Activated naive CD4-positive, alpha-beta T cell treated with anti-CD3 and anti-CD28 coated beads, Interleukin-2, amount 50 U/mL, for 72 hours (primary cell): Measurements from ENCODE around the gene C15orf39. TPM values are rescaled to one million over a fixed set of nuclear protein-coding genes. Genes with fewer than 3 reads are reported as not detected.
"Not testable (repeated sequence)": the region's sequence is repeated elsewhere in the genome, so short reads cannot be mapped to it uniquely, and the experiment has no call there.

ENCODE experiments used
- ATAC-seq, 2 donors: fragments of 150-1000 bp; cut with Tn5 transposase; 2 replicates each; pipeline ENCODE4 v1.10.0; 2021; ENCODE audit warnings: mild to moderate bottlenecking in 2 of 2, moderate library complexity in 2 of 2
- DNase-seq, 2 donors: peaks; one replicate each; pipeline ENCODE4 v3.0.0; 2021 to 2022; ENCODE audit warnings: low spot score in 2 of 2
- H3K27ac Mint-ChIP-seq, 2 donors: one replicate each; pipeline ENCODE4 v1.8.0; 2022; ENCODE audit warnings: mild to moderate bottlenecking in 2 of 2, mixed read lengths in 2 of 2
- H3K36me3 Mint-ChIP-seq, 2 donors: one replicate each; pipeline ENCODE4 v1.8.0; 2022; ENCODE audit warnings: mixed read lengths in 2 of 2
- H3K9me3 Mint-ChIP-seq, 2 donors: one replicate each; pipeline ENCODE4 v1.8.0; 2022; ENCODE audit warnings: mixed read lengths in 2 of 2
- total RNA-seq, 2 donors: library from RNA; stranded (reverse); gene quantifications; one replicate each; pipeline ENCODE4 v1.2.3, GENCODE V29; 2022

The C15orf39 gene
- total RNA-seq, 2 donors from 2014 or later = 17.5 to 22.8 TPM

GRCh38 chr15:75214293-75215096 is 12.8 kb downstream of the C15orf39 start:
- ATAC-seq (no peak), DNase-seq (no peak)
- peak overlapping the region in 1 of 2 donors; percentile 79 for H3K27ac Mint-ChIP-seq
- H3K36me3 Mint-ChIP-seq = peaks cover 0 to 4% of the 10 kb centered on the region in 2 donors
- H3K9me3 Mint-ChIP-seq = no peaks in the 10 kb centered on the region

DNA sequence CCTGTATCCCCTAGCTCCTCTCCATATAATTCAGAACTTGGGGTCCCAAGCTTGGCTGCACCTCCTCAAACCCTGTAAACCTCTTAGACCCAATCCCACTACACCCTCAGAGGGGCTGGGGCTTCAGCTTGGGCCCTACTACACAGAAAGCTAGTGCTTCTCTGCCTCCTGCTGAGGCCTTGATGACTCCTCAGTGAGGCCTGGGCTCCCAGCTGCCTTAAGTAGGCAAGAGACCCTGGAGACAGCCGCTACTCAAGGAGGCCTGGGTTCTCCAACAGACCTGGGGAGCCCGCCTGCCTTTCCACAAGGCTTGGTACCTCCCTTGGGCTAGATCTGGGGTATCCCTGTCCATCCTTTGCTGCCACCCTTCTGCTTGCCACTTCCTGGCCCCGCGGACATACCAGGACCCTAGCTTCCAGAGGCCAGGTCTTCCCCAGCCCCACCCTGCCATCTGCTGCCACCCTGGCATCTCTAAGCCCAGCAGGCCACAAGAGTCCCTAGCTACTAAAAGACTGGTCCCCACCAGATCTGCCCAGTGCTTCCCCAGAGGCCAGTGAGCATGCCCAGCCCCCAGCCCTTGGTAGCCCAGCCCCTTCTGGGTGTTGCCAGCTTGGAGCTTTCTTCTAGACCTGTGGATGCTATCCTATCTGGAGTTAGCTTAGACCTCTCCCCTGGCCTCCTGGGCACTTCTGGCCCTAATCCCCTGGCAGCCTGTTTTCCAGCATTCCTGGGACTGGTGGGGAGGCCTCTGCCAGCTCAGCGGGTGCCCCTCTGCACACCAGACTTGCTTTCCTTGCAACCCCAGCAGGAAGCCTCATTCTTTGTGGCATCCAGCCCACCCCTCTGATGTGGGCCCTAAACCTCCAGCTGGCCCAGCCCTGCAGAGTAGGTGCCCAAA is 13.7 kb downstream of the C15orf39 start:
- peak in 1 of 2 donors; percentile 14 for ATAC-seq
- no peak for DNase-seq
- no peaks in the 10 kb centered on the region for H3K9me3 Mint-ChIP-seq
- H3K27ac Mint-ChIP-seq = peak overlapping the region; percentile 68 to 79
- H3K36me3 Mint-ChIP-seq = no peaks in the 10 kb centered on the region

GRCh38 chr15:75217012-75217411 is 15.3 kb downstream of the C15orf39 start:
- ATAC-seq = no peak
- no peak for DNase-seq
- Mint-ChIP-seq H3K9me3 (no peaks in the 10 kb centered on the region), H3K27ac (peak overlapping the region; percentile 79 to 92), H3K36me3 (no peaks in the 10 kb centered on the region)

- not testable (repeated sequence) for H3K9me3 Mint-ChIP-seq, ATAC-seq, H3K36me3 Mint-ChIP-seq, DNase-seq
- H3K27ac Mint-ChIP-seq = peak overlapping the region in 1 of 2 donors; percentile 92
These were observed 15.9 kb downstream of the C15orf39 start for GRCh38 chr15:75217574-75217973.

- H3K9me3 Mint-ChIP-seq, H3K36me3 Mint-ChIP-seq, H3K27ac Mint-ChIP-seq, DNase-seq, ATAC-seq: not testable (repeated sequence)
These were observed 17.8 kb downstream of the C15orf39 start for GRCh38 chr15:75219507-75219929.

GRCh38 chr15:75223688-75224087 is 22.0 kb downstream of the C15orf39 start:
- Mint-ChIP-seq H3K27ac (peak overlapping the region in 1 of 2 donors; percentile 55), H3K9me3 (no peaks in the 10 kb centered on the region), H3K36me3 (no peaks in the 10 kb centered on the region)
- peak in 1 of 2 donors; percentile 10 for ATAC-seq
- no peak for DNase-seq

- Mint-ChIP-seq H3K27ac (peak overlapping the region in 1 of 2 donors; percentile 55), H3K9me3 (no peaks in the 10 kb centered on the region), H3K36me3 (no peaks in the 10 kb centered on the region)
- DNase-seq = no peak
- no peak for ATAC-seq
These were observed 22.6 kb downstream of the C15orf39 start for GRCh38 chr15:75224281-75224680.

GRCh38 chr15:75225102-75225836 is 23.6 kb downstream of the C15orf39 start:
- DNase-seq, H3K36me3 Mint-ChIP-seq, H3K27ac Mint-ChIP-seq, H3K9me3 Mint-ChIP-seq, ATAC-seq: not testable (repeated sequence)

- Mint-ChIP-seq H3K27ac (no peak overlapping the region), H3K9me3 (no peaks in the 10 kb centered on the region), H3K36me3 (no peaks in the 10 kb centered on the region)
- ATAC-seq (no peak), DNase-seq (no peak)
These were observed 24.5 kb downstream of the C15orf39 start for GRCh38 chr15:75225951-75226732.

DNA sequence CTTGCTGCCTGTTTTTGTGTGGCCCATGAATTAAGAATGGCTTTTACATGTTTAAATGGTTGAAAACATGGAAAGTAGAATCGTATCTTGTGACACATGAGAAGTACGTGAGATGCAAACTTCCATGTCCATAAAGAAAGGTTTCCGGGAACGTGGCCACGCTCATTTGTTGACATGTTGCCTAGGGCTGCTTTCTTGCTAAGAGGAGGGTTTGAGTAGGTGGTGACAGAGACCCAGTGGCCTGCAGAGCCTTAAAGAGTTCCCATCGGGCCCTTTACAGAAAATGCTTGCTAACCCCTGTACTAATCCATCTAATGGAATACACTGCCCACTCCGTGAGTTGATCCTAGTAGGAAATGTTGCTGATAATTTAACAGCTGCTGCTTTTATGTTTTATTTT is 25.4 kb downstream of the C15orf39 start:
- not testable (repeated sequence) for H3K27ac Mint-ChIP-seq, DNase-seq, H3K9me3 Mint-ChIP-seq, H3K36me3 Mint-ChIP-seq, ATAC-seq

DNA sequence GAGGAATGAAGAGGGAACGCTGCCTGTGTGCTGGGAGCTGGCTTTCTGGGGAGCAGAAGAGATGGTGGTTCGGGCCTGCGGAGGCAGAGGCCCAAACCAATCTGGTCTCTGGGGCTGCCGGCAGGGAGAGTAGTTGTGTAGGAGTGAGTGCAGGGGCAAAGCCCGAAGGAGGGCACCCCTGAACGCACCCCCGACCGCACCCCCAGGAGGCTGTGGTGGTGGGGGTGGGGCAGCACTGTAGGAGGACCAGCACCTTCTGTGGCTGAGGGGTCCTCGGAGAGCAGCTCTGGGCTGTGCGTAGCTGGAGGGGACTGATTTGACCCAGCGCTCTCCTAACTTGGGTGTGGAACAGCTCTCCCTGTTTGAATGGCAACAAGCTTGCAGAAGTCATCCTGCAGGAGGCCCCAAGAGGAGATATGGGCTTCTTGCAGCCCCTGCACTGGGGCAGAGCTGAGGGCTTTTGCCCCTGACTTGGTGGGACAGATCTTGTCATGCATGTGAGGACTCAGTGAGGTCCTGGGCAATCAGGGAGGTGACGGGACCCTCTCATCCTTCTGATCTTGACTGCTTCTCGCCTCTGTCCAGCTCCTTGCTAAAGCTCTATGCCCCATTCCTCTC is 26.1 kb downstream of the C15orf39 start:
- Mint-ChIP-seq H3K9me3 (no peaks in the 10 kb centered on the region), H3K27ac (no peak overlapping the region), H3K36me3 (no peaks in the 10 kb centered on the region)
- DNase-seq (no peak), ATAC-seq (no peak)

- DNase-seq (no peak), ATAC-seq (no peak)
- Mint-ChIP-seq H3K27ac (no peak overlapping the region), H3K9me3 (no peaks in the 10 kb centered on the region), H3K36me3 (no peaks in the 10 kb centered on the region)
These were observed 27.1 kb downstream of the C15orf39 start for GRCh38 chr15:75228787-75229186.

DNA sequence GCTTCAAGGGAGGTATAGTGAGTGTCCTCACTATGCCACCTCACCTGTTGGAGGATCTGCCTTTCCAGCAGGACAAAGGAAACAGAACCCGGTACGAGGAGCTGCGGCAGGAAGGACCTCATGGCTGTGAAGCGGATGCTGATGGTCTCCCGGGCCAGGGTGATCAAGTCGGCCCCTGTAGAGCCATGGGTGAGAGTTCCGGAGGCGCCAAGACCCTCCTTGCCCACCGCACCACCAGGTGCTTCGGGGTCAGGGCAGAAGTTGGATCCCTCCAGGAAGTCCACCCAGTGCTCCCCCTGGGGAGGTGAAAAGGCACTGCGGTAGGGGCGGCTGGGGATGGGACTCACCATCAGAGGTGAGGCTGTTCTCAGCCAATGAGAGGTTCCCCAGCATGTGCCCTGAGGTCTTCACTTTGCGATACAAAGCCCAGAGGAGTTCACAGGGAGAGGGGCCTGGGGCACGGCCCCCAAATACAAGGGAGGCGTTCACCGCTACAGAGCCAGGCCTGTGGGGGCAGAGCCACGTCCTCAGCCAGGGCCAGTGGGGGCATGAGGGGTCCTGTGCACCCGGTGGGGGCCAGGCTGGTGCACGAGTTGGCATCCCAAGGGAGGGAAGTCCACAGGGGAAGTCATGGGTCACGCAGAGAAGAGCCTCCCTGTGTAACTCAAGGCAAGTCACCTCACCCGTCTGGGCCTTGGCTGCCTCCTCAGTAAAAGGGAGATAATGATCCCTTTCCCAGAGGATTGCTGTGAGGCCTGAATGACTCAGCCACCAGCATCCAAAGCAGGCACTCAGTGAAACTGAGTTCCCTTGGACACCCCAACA is 27.7 kb downstream of the C15orf39 start:
- DNase-seq = no peak
- no peaks in the 10 kb centered on the region for H3K9me3 Mint-ChIP-seq
- no peak for ATAC-seq
- no peak overlapping the region for H3K27ac Mint-ChIP-seq
- H3K36me3 Mint-ChIP-seq = no peaks in the 10 kb centered on the region

DNA sequence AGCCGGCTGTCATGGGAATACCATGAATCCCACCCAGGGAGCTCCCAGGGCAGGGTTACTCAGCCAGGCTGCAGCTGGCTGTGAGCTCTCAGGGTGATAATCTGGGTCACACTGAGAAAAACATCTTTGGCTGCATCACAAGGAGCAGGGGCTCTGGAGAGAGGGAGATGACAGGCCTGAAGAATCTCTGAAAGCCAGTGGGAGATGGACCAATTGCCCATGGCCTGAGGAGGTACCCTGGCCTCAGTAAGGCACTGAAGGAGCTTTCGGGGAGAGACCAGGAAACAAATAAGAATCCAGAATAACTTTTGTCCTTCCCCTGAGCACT is 28.3 kb downstream of the C15orf39 start:
- H3K9me3 Mint-ChIP-seq = no peaks in the 10 kb centered on the region
- DNase-seq = no peak
- ATAC-seq = no peak
- H3K36me3 Mint-ChIP-seq = no peaks in the 10 kb centered on the region
- H3K27ac Mint-ChIP-seq = no peak overlapping the region
